Activated CD8-positive, alpha-beta memory T cell treated with anti-CD3 and anti-CD28 coated beads, Interleukin-2, amount 50 U/mL, for 24 hours (primary cell): Measurements from ENCODE around the gene BOLA3.
"Not testable (repeated sequence)": the region's sequence is repeated elsewhere in the genome, so short reads cannot be mapped to it uniquely, and the experiment has no call there.

Experiments
- DNase-seq: peaks from one replicate; pipeline ENCODE4 v3.0.0-alpha.2; 2020; ENCODE audit errors: extremely low read depth

The BOLA3 gene, protein sequence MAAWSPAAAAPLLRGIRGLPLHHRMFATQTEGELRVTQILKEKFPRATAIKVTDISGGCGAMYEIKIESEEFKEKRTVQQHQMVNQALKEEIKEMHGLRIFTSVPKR

DNA sequence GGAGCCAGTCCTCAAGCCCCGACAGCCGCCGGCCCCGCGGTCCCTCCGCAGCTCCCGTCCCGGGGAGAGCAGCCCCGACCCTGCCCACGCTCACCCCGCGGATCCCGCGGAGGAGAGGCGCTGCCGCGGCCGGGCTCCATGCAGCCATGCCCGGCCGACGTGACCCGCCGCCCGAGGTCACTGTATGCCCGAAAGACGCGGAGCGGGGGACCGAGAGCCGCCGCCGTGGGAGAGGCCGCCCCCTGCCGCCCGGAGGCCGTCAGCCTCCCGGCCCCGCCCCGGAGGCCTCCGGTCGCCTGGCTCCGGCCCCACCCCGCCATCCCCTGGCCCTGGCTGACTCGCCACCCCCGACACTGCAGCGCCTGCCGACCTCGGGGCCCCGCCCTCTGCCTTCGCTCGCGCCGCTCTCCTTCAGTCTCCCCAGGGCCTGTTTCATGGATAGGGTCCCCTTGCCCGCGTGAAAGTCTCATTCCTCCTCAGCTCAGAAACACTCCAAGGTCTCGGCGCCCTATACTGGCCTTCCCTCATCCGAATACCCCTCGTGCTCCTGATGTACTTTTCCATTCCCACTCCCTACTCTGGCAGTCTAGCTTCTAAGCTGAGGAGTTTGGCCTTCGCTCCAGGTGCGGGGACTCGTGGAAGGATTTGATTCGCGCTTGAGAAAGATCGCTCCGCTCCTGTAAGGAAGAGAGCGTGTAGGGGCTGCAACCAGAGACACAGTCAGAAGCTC is at the start of gene BOLA3:
BOLA3 (minus strand) TSS at position 186 of the 730 bp plus-strand sequence; CDS start at position 148, 38 bp downstream.
- peak; percentile 54 for DNase-seq

DNA sequence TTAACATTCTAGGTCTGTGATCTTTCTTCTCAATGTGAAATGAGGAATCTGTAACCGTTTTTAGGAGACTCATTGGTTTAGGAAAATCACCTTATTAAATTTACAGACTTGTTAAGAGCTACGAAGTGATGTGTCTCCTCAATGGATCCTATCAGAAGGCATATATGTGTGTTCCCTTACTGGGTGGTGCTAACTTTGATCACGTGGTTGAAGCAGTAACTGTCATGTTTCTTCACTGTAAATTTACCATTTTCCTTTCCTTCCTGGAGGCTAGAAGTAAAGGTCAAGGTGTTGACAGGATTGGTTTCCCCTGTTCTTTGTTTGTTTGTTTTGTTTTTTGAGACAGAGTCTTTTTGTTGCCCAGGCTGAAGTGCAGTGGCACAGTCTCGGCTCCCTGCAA is 49.3 kb upstream of the BOLA3 start:
- no peak for DNase-seq

- no peak for DNase-seq
These were observed 47.1 kb upstream of the BOLA3 start for GRCh38 chr2:74194799-74195198.

GRCh38 chr2:74191596-74192380 is 44.1 kb upstream of the BOLA3 start:
- no peak for DNase-seq

- DNase-seq, result no peak
These were observed 41.0 kb upstream of the BOLA3 start for GRCh38 chr2:74188696-74189095.

DNA sequence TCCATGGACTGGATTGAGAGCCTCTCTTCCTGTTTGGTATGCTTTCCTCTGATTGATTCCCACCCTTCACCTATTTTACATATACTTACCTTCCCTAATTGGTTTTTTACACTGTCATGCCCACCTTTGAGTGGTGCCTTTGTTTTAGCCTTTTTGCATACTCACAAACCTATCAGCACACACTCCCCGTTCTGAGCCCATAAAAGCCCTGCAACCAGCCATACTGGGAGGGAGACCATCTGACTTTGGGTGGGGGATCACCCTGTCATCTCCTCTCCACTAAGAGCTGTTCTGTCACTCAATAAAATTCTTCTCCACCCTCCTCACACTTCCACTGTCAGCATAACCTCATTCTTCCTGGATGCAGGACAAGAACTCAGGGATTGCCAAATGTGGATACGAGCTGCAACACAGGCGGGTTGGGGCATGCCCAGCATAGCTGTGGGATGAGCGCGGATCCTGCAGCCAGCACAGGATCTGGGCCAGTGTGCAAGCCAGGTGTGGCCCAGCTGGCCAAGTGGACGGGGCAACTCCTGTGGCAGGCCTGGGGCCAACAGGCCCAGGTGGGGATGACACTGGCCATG is 40.4 kb upstream of the BOLA3 start:
- DNase-seq, result no peak

DNA sequence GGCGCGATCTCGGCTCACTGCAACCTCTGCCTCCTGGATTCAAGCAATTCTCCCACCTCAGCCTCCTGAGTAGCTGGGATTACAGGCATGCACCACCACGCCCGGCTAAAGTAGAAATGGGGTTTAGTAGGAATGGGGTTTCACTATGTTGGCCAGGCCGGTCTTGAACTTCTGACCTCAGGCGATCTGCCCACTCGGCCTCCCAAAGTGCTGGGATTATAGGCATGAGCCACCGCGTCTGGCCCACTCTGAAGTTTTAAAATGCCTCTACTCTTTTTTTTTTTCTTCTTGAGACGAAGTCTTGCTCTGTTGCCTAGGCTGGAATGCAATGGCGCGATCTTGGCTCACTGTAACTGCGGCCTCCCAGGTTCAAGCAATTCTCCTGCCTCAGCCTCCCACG is 39.0 kb upstream of the BOLA3 start:
- DNase-seq, result not testable (repeated sequence)

- DNase-seq, result no peak
These were observed 38.3 kb upstream of the BOLA3 start for GRCh38 chr2:74186038-74186437.

GRCh38 chr2:74183878-74184277 is 36.2 kb upstream of the BOLA3 start:
- DNase-seq, result no peak

DNA sequence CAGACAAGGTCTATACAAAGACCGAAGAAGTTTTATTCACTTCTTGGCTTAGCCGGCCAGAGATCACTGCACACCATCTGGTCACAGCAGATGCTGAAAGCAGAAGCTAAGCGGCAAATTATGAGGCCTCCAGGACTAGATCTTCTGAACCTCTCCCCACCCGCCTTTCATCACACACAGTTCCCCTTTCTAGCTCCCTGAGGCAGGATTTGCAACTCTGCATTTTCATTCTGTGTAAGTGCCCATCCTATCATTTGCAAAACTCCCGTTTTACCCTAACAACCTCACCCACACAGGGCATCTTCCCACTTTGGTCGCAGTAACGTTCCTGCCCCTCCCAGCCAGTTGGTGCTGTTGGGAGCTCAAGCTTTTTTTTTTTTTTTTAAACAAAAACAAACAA is 34.0 kb upstream of the BOLA3 start:
- DNase-seq, result no peak

DNA sequence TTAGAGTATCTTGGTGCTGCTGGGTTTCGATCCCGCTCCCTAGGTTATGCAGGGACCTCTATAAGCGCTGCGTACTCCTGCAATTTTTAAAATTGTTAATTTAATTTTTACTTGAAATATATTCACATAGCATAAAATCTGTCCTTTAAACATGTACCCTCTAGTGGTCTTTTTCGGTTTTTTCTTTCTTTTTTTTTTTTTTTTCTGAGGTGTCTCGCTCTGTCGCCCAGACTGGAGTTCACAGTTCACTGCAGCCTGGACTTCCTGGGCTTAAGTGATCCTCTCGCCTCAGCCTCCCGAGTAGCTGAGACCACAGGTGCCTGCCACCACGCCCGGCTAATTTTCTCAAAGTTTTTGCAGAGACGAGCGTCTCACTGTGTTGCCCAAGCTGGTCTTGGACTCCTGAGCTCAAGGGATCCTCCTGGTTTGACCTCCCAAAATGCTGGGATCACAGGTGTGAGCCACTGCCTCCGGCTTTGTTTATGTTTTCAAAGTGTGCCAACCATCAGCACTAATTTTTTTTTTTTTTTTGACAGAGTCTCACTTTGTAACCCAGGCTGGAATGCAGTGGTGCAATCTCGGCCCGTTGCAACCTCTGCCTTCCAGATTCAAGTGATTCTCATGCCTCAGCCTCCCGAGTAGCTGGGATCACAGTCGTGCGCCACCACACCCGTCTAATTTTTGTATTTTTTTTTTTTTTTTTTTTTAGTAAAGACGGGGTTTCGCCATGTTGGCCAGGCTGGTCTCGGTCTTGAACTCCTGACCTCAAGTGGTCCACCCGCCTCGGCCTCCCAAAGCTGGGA is 31.6 kb upstream of the BOLA3 start:
- no peak for DNase-seq

- DNase-seq, result peak; percentile 97
These were observed 30.7 kb upstream of the BOLA3 start, which contains the start of gene MOB1A for GRCh38 chr2:74178211-74179062. TSS of gene MOB1A (minus strand) at chr2:74178879. CDS start at chr2:74178674, 205 bp downstream.

DNA sequence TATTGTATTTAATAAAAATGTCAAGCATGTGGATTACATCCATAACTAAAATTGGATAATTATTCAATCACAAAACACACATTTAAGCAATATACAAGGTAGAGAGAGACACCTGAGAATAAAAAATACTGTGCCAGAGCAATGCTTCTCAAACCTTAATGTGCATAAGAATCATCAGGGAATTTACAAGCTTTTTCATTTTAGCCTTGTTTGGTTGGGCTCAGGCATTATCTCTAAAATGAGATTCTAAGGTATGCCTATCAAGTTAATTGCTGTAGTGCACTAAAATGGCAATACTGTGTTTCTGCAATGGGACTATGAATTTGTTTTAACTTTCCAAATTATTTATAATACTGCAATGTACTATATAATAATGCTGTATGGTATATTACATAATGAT is 30.0 kb upstream of the BOLA3 start:
- DNase-seq, result no peak

DNA sequence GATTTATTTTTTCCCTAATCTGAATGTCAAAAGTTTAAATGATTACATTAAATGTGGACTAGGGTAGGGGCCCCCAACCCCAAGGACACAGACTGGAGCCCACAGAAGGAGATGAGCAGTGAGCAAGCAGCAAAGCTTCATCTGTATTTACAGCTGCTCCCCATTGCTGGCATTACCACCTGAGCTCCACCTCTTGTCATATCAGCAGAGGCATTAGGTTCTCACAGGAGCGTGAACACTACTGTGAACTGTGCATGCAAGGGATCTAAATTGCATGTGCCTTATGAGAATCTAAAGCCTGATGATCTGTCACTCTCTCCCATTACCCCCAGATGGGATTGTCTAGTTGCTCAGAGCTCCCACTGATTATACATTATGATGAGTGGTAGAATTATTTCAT is 27.2 kb upstream of the BOLA3 start:
- no peak for DNase-seq

GRCh38 chr2:74168739-74169138 is 21.0 kb upstream of the BOLA3 start:
- no peak for DNase-seq

GRCh38 chr2:74164761-74165160 is 17.0 kb upstream of the BOLA3 start:
- no peak for DNase-seq

- no peak for DNase-seq
These were observed 15.2 kb upstream of the BOLA3 start for GRCh38 chr2:74162951-74163350.

DNA sequence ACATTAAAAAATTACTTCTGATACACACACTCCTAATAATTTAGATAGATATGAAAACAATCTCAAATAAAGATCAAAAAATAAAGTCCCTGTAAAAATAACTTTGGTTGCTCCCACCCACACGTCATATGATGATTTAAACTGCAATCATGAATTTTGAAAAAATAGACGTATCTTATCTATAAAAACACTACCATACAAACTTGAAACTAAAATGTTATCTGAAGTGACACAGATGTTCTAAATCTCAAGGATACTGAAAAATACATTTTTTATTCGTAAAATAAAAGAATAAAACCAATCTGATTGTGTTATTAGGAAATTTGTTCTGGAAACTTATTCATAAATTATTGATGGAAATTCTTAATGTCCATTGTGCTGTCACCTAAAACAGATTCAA is 8.1 kb upstream of the BOLA3 start:
- DNase-seq, result no peak

- DNase-seq, result no peak
These were observed 5.2 kb upstream of the BOLA3 start for GRCh38 chr2:74152954-74153353.

GRCh38 chr2:74149570-74150319 is 2.0 kb upstream of the BOLA3 start:
- DNase-seq, result no peak
